ENCODE results near the gene U2AF2.

The U2AF2 gene

GRCh38 chr19:55676383-55676782, 21.5 kb downstream of the U2AF2 start:
- no peak for DNase-seq (ENCODE audit: low read depth)

DNA sequence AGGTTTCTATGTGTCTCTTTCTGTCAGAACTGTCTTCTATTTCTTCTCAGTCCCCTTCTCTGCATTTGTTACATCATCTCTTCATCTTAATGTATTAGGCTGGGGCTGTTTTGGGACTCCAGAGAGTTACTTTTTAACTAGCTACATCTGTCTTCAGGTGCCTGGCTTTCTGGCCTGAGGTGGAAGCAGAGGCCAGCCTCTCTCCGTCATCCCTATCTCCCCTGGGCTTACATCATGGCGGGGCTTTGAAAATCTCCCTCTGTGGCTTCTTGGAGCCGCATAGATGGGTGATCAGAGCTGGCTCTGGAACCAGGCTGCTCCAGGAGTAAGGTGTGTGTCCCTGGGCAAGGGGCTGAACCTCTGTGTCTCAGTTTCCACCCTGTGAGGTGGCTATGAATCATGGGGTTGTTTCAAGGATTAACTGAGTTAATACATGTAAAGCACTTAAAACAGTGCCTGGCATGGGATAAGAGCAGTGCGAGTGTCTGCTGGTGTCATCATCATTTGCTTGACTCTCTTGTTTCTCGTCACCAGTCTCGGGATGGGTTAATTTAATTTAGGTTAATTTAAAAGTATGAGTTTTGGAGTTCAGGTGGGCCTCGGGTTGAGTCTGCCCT, 22.2 kb downstream of the U2AF2 start:
- no peak for DNase-seq (ENCODE audit: low read depth)

- DNase-seq (ENCODE audit: low read depth), result no peak
Measured at GRCh38 chr19:55677572-55678028, 22.8 kb downstream of the U2AF2 start.

DNA sequence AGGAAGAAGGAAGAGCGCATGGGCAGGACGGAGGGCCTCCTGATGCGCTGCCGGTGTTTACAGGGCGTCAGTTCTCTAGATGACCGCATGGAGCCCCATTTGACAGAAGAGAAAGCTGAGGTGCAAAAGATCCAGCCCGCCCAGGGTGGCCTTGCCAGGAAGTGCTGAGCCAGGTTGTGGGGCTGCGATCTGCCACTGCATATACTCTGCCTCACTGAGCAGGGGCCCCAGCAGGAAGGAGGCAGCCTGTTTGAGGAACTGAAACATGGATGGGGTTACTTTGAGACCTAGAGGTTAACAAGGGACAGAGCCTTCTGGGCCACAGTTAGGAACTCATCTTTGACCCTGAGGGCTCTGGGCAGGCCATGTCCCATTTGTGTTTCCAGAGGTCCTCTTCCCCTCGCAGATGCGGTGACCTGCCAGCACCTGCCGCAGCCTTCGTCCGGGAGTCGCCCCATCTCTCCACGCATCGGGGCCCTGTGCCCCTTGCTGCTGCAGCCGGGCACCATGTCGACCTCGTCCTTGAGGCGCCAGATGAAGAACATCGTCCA, 23.4 kb downstream of the U2AF2 start:
- no peak for DNase-seq (ENCODE audit: low read depth)

- DNase-seq (ENCODE audit: low read depth), result no peak
Measured at GRCh38 chr19:55679343-55680257, 24.8 kb downstream of the U2AF2 start.

- DNase-seq (ENCODE audit: low read depth), result no peak
Measured at GRCh38 chr19:55680339-55681130, 25.7 kb downstream of the U2AF2 start.

DNA sequence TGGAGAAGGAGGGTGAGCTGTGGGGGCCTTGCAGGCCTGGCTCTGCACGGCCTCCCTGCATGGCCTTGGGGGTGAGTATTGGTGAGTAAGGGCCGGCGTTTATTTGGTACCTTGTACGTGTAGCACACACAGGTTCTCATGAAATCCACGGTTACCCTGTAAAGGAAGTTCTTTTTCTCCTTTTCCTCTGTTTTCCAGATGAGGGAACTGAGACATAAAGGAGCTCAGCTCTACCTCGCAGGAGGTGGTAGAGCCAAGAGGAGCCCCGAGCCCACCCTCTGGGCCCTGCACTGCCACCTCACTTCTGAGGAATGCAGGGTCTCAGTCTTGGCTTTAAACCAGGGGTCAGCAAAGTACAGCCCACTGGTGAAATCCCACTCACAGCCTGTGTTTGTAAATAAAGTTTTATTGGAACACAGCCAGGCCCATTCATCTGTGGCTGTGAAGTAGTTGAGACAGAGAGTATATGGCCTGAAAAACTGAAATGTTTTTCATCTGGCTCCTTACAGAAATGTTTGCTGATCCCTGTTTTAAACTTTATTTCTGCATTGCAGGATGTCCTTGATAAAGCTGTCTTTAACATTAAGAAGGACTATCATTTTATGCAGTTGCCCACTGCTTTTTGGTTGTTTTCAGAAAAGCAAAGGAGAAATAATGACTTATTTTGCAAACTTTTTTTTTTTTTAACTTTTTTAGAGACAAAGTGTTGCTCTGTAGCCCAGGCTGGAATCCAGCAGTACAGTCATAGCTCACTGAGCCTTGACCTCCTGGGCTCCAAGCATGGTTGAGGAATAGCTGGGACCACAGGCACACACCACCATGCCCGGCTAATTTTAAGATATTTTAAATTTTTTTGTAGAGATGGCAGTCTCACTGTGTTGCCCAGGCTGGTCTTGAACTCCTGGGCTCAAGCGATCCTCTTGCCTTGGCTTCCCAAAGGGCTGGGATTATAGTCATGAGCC, 26.6 kb downstream of the U2AF2 start:
- no peak for DNase-seq (ENCODE audit: low read depth)

DNA sequence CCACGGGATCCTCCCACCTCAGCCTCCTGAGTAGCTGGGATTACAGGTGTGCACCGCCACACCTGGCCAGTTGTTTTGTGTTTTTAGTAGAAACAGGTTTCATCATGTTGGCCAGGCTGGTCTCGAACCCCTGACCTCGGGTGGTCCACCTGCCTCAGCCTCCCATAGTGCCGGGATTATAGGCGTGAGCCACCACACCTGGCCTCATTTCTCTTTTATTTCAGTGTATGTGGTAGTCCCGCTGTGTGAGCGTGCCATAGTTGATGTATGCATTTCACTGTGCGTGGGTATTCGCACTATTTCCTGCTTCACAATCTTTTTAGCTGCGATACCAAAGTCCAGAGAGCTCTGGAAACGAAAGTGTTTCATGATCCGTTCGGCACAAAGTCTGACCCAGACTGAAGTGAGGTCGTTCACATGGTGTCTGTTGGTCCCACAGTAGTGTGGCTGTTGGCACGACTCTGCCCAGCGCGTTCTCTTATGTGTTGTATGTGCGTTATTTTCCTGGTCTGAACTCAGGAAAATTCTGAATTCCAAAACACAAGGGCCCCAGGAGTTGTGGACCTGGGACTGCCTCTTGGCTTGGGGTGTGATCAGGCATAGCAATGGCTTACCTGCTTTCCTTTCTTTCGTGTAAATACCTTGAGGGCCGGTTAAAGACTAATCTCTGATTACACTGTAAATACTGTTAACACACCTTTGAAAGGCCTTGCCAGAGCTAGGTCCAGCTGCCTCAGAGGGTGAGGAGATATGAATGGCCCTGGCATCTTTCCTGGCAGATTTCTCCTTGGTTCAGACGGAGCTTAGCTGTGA, 28.8 kb downstream of the U2AF2 start:
- no peak for DNase-seq (ENCODE audit: low read depth)

- no peak for DNase-seq (ENCODE audit: low read depth)
Measured at GRCh38 chr19:55684946-55685681, 30.3 kb downstream of the U2AF2 start.

GRCh38 chr19:55685776-55686175, 30.9 kb downstream of the U2AF2 start:
- DNase-seq (ENCODE audit: low read depth), result no peak

- no peak for DNase-seq (ENCODE audit: low read depth)
Measured at GRCh38 chr19:55686311-55687050, 31.6 kb downstream of the U2AF2 start.

GRCh38 chr19:55687281-55688201, 32.7 kb downstream of the U2AF2 start:
- DNase-seq (ENCODE audit: low read depth), result no peak

GRCh38 chr19:55688422-55689218, 33.8 kb downstream of the U2AF2 start:
- no peak for DNase-seq (ENCODE audit: low read depth)

DNA sequence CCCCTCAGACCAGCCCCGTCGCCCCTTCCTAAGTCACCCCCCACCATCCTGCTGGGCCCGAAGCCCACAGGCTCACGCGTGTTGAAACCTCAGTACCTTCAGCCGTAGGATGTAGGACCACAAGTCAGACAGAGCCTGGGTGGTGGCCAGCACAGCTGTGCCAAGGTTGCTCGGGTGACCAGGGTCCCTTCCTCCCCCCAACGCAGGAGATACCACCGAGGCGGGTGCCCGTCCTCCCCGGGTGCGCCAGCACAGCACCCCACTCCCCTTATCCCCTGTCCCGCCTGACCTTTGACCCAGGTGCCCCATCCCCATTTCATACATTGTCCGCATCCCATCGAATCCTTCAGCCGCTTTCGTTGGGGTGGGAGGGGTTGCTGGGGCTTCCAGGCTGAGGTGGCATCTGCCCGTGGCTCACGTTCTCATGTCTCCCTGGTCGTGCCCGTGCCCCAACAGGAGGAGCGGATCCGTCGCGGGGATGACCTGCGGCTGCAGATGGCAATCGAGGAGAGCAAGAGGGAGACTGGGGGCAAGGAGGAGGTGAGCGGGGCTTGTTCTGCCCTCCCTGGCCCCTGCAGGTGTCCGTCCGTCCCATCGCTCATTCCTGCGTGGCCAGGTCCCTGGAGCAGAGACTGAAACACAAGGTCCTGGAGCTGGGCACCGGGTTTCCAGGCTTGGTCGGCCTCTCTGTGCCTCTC, 34.7 kb downstream of the U2AF2 start:
- no peak for DNase-seq (ENCODE audit: low read depth)

- no peak for DNase-seq (ENCODE audit: low read depth)
Measured at GRCh38 chr19:55690109-55690768, 35.4 kb downstream of the U2AF2 start.
